Measurements from ENCODE around the gene MINDY1. TPM values are rescaled to one million over a fixed set of nuclear protein-coding genes. Genes with fewer than 3 reads are reported as not detected.

The MINDY1 gene, protein sequence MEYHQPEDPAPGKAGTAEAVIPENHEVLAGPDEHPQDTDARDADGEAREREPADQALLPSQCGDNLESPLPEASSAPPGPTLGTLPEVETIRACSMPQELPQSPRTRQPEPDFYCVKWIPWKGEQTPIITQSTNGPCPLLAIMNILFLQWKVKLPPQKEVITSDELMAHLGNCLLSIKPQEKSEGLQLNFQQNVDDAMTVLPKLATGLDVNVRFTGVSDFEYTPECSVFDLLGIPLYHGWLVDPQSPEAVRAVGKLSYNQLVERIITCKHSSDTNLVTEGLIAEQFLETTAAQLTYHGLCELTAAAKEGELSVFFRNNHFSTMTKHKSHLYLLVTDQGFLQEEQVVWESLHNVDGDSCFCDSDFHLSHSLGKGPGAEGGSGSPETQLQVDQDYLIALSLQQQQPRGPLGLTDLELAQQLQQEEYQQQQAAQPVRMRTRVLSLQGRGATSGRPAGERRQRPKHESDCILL
- 100 to 1,000 TPM in 1 of 4 donors, 10 to 100 TPM in 3; 50.9 to 103 (median 90.4) TPM for total RNA-seq

DNA sequence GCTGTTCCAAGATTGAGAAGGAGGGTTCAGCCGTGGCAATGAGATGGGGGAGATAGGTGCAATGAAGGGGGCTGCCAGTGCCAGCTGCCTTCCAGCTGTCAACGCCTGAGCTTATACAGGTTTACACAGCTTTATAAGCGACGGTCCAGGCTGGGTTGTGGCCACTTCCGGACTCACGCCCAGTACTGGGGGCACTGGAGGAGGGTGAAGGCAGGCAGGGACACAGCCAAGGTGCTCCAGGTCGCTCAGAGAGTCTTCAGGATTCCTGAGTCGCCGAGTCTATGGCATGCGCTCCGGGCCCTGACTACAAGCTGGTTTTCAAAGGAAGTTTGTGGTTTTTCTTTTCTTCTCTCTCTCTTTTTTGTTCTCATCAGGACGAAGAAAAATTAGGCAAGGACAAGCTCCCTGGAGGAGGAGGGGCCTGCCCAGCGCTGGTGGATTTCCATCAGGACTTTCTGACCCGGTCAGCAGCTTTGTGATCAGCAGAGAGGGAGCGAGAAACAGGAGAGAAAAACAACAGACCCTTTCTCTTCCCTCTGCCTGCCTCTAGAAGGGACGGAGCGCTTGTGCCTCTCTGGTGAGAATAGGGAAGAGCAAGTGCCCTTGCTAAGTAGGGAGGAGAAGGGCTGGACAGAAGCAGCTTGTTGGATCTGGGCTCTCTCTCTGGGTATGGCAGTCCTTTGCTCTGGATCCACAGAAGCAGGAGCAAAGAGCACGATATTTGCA is at the start of gene MINDY1:
Gene MINDY1 (minus strand): TSS at position 576 of the 726 bp plus-strand sequence. CDS start 4,285 bp downstream, outside the sequence.
- intact Hi-C loops (cut with DNase I) = loop anchor here (5.0 kb wide), 1 partner anchor 51 kb away; the partner anchor contains the start of gene CDC42SE1
- DNase-seq = peak; percentile 83 to 84
- peak; percentile 29 to 88 for TF ChIP-seq POLR2A (IDR thresholded peaks at IDR 0.05)
- TF ChIP-seq, protein P1, sequence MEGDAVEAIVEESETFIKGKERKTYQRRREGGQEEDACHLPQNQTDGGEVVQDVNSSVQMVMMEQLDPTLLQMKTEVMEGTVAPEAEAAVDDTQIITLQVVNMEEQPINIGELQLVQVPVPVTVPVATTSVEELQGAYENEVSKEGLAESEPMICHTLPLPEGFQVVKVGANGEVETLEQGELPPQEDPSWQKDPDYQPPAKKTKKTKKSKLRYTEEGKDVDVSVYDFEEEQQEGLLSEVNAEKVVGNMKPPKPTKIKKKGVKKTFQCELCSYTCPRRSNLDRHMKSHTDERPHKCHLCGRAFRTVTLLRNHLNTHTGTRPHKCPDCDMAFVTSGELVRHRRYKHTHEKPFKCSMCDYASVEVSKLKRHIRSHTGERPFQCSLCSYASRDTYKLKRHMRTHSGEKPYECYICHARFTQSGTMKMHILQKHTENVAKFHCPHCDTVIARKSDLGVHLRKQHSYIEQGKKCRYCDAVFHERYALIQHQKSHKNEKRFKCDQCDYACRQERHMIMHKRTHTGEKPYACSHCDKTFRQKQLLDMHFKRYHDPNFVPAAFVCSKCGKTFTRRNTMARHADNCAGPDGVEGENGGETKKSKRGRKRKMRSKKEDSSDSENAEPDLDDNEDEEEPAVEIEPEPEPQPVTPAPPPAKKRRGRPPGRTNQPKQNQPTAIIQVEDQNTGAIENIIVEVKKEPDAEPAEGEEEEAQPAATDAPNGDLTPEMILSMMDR (IDR thresholded peaks at IDR 0.05) = peak; percentile 26 to 61 (median 40)
- H3K27ac ChIP-seq = peak within 1 kb of the TSS; percentile 71 to 98 (median 96)
- H3K4me3 ChIP-seq (replicated peaks in 1 of 3) = peak within 1 kb of the TSS; percentile 23 to 73 (median 54)
- H3K9me3 ChIP-seq = no peaks in the 10 kb centered on the region
- no peaks in the 10 kb centered on the region for H3K36me3 ChIP-seq
- no peaks in the 10 kb centered on the region for H3K27me3 ChIP-seq
- peaks cover 61 to 67% of the 10 kb centered on the region in 2 donors for H3K4me1 ChIP-seq
- 0 to 2% methylated on average over 18 of the region's 18 CpGs for WGBS, 2 donors

DNA sequence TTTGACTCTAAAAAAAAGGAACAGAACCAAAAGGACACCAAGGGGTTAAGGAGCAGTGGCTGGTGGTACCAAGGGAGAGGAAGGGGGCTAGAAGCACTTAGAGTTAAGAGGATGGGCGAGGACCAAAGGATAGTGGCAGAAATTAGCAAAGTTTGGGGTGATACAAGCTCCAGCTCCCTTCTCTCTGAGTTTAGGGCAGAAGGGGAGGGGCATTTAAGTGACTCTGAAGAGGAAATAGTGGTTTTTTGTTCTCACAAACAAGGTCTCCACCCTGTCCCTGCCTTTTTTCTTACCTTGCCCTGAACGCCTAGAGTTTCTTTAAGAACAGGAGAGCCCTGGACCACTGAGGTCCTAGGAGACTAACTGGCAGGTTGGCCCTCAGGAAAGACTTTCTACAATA is 49.4 kb upstream of the MINDY1 start:
- DNase-seq = no peak
- Histone ChIP-seq H3K27ac (peak overlapping the region; percentile 22 to 98 (median 91)), H3K27me3 (no peaks in the 10 kb centered on the region), H3K4me1 (peaks cover 33 to 35% of the 10 kb centered on the region in 2 donors), H3K36me3 (peaks cover 36 to 46% of the 10 kb centered on the region in 2 donors), H3K9me3 (no peaks in the 10 kb centered on the region), H3K4me3 (replicated peaks in 1 of 3) (no peak overlapping the region)
- TF ChIP-seq, protein P1 (IDR thresholded peaks at IDR 0.05) = no peak
- no peak for TF ChIP-seq POLR2A (IDR thresholded peaks at IDR 0.05)
- WGBS, 2 donors = 48% methylated on average over 2 of the region's 2 CpGs
- intact Hi-C loops (cut with DNase I) = loop anchor here (5.0 kb wide), 1 partner anchor 49 kb away; the partner anchor contains the start of genes MINDY1 and PRUNE1

DNA sequence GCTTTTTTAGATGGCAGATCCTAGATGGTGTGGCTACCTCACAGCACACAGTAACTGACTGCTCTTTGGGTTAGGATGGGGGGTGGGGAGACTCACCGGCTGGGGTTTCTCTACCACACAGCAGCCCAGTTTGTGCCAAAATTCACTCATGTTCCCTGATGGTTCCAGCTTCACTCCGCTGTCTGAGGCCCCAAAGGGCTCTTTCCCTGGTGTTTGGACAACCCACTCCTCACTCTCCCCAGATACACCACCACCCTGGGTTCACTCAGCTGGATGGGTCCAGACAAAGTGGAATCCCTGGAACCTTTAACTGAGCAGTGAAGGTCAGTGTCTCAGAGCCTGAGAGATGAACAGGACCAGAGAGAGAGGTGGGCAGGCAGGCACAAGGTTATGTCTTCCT is 48.9 kb upstream of the MINDY1 start:
- DNase-seq = no peak
- no peak for TF ChIP-seq POLR2A (IDR thresholded peaks at IDR 0.05)
- TF ChIP-seq, protein P1 (IDR thresholded peaks at IDR 0.05) = no peak
- H3K4me3 ChIP-seq (replicated peaks in 1 of 3) = no peak overlapping the region
- H3K36me3 ChIP-seq = peaks cover 36 to 46% of the 10 kb centered on the region in 2 donors
- peak overlapping the region; percentile 22 to 98 (median 91) for H3K27ac ChIP-seq
- intact Hi-C loops (cut with DNase I) = loop anchor here (5.0 kb wide), 1 partner anchor 48 kb away; the partner anchor contains the start of genes MINDY1 and PRUNE1
- WGBS, 2 donors = 100% methylated on average over 1 of the region's 2 CpGs
- no peaks in the 10 kb centered on the region for H3K9me3 ChIP-seq
- H3K27me3 ChIP-seq = no peaks in the 10 kb centered on the region
- peaks cover 33 to 35% of the 10 kb centered on the region in 2 donors for H3K4me1 ChIP-seq

DNA sequence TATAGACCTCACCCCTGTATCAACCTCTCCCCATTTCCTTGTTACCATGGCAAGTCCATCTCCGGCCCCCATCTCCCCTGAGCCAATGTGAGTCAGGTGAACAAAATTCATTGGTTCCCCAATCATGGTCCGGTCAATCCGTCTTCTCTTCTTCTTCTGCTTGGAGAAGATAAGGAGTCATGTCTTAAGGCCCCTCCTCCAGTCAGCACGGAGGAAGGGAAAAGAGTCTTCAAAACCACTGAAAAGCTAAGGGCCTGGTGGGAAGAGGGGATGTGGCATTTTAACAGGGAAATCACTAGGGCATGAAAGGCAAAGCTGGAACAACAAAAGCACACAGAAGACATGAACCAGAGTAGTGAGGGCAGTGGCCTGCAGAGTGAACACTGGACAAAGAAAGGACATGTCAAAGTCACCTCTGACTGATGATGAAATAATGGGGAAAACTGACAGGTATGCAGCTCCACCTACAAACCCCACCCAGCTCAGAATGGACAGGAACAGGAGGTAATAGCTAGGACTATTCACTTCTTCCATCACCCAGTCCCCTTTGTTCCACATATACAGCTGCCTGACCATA is 48.4 kb upstream of the MINDY1 start:
- Histone ChIP-seq H3K9me3 (no peaks in the 10 kb centered on the region), H3K4me1 (peaks cover 33 to 35% of the 10 kb centered on the region in 2 donors), H3K36me3 (peaks cover 36 to 46% of the 10 kb centered on the region in 2 donors), H3K4me3 (replicated peaks in 1 of 3) (no peak overlapping the region), H3K27ac (peak overlapping the region; percentile 22 to 98 (median 91)), H3K27me3 (no peaks in the 10 kb centered on the region)
- intact Hi-C loops (cut with DNase I) = loop anchor here (5.0 kb wide), 1 partner anchor 48 kb away; the partner anchor contains the start of genes MINDY1 and PRUNE1
- TF ChIP-seq, protein P1 (IDR thresholded peaks at IDR 0.05) = no peak
- peak in 1 of 2 donors; percentile 18 for TF ChIP-seq POLR2A (IDR thresholded peaks at IDR 0.05)
- peak in 1 of 2 donors; percentile 32 for DNase-seq
- WGBS, 2 donors = 71 to 76% methylated on average over 4 of the region's 4 CpGs

Data from thyroid gland (tissue), 4 donors.